ENCODE measurements around the gene GPATCH1. TPM values are rescaled to one million over a fixed set of nuclear protein-coding genes. Genes with fewer than 3 reads are reported as not detected.

GPATCH1 gene
- total RNA-seq, 4 donors from 2014 or later, result 5.4 to 8.9 (median 7.3) TPM

DNA sequence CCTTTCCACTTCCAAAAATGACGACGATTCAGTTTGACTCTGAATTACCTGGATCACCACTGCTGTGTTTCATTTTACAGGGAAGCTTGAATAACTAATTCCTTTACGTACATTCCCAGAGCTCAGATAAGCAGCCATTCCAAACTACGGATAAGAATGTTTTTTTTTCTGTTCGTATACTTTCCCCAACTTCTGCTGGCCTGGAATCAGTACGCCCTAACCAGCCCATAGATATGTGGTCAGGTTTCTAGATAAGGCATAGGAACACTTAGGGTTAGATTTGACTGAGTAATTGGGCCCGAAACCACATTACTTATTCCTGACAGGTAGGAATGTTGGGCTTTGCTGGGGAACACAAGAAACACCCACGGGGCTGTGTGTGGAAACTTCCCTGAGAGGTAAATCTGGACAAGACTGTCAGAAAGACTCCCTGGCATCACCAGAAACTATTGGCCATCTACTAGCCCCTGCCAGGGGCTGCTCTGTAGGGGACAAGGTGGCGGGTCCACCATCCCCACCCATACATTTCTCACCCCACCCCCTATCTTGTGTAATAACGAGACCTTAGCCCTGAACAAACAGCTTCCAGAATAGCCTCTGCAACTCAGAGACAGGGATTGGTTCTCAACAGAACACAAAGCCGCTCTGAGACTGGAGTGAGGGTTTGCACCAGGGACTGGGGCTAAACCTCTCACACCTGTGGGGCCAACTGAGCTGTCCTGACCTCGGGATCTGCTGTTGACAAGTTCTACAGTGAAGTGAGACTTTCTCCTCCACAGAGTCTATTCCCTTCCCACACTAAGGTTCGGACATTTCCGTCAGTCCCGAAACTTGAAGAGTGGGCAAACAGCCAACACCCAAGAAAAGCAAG is 31.9 kb upstream of the GPATCH1 start:
- no peaks in the 10 kb centered on the region for H3K4me1 ChIP-seq
- H3K36me3 ChIP-seq, result no peaks in the 10 kb centered on the region
- intact Hi-C loops (cut with DNase I), result no loop called here
- no peak for DNase-seq (ENCODE audit: extremely low spot score)
- no peak overlapping the region for H3K27ac ChIP-seq (replicated peaks in 1 of 4)
- WGBS, result 80% methylated on average over 13 of the region's 15 CpGs
- H3K27me3 ChIP-seq, result peaks cover 0 to 5% (median 0%) of the 10 kb centered on the region in 4 donors
- H3K9me3 ChIP-seq, result no peaks in the 10 kb centered on the region
- H3K4me3 ChIP-seq, result no peak overlapping the region
- TF ChIP-seq, protein P1, sequence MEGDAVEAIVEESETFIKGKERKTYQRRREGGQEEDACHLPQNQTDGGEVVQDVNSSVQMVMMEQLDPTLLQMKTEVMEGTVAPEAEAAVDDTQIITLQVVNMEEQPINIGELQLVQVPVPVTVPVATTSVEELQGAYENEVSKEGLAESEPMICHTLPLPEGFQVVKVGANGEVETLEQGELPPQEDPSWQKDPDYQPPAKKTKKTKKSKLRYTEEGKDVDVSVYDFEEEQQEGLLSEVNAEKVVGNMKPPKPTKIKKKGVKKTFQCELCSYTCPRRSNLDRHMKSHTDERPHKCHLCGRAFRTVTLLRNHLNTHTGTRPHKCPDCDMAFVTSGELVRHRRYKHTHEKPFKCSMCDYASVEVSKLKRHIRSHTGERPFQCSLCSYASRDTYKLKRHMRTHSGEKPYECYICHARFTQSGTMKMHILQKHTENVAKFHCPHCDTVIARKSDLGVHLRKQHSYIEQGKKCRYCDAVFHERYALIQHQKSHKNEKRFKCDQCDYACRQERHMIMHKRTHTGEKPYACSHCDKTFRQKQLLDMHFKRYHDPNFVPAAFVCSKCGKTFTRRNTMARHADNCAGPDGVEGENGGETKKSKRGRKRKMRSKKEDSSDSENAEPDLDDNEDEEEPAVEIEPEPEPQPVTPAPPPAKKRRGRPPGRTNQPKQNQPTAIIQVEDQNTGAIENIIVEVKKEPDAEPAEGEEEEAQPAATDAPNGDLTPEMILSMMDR (IDR thresholded peaks at IDR 0.05), result no peak
- TF ChIP-seq POLR2A (IDR thresholded peaks at IDR 0.05; ENCODE audit: low read depth) (no peak), POLR2AphosphoS5 (IDR thresholded peaks at IDR 0.05) (no peak), EP300 (IDR thresholded peaks at IDR 0.05) (no peak)

DNA sequence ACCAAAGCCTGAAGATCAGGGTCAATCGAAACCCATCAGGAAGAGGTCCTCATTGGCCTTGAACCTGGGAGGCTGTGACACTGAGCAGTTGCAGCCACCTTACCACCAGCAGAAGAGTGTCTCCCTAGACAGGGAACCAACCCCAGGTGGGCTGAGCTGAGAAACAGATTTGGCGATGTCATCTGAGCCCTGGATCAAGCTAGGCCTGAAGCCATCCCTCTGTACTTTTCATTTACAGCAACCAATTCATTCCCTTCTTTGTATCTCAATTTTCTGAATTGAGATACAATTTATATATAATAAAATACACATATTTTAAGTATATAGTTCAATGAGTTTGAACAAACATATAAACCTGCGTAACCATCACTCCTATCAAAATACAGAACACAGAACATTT is 30.9 kb upstream of the GPATCH1 start:
- Histone ChIP-seq H3K27ac (replicated peaks in 1 of 4) (no peak overlapping the region), H3K9me3 (no peaks in the 10 kb centered on the region), H3K36me3 (no peaks in the 10 kb centered on the region), H3K4me3 (no peak overlapping the region), H3K4me1 (no peaks in the 10 kb centered on the region), H3K27me3 (peaks cover 0 to 5% (median 0%) of the 10 kb centered on the region in 4 donors)
- 99% methylated on average over 3 of the region's 3 CpGs for WGBS
- TF ChIP-seq EP300 (IDR thresholded peaks at IDR 0.05), result no peak
- intact Hi-C loops (cut with DNase I), result no loop called here
- DNase-seq (ENCODE audit: extremely low spot score), result no peak

DNA sequence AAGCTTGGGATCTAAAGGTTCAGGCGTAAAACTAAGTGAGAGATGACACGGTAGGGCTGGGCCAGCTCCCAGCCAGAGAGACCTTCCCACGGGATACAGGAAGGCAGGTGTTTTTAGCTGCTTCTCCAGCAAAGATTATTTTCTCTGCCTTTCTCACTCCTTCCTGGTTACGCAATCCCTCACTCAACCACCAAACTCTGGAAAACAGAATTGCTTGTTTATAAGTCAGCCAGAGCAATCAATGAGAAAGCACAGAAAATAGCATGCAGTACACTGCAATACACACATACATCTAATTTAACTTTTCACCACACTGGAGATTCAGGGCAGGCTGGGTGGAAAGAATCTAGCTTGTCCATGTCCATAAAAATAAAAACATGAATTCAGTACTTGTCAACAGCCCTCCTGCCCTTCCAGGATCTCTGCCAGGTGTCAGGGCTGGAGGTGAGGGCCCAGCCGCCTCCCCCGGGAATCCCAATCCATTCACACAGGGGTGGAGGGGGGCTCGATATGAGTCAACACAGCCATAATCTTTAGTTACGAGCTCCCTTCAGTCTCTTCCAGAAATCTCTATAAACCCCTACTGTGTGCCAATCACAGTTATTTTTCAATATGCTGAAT is 28.5 kb upstream of the GPATCH1 start:
- intact Hi-C loops (cut with DNase I), result no loop called here
- Histone ChIP-seq H3K4me3 (no peak overlapping the region), H3K36me3 (no peaks in the 10 kb centered on the region), H3K27me3 (peaks cover 0 to 1% (median 0%) of the 10 kb centered on the region in 4 donors), H3K27ac (replicated peaks in 1 of 4) (no peak overlapping the region), H3K4me1 (no peaks in the 10 kb centered on the region), H3K9me3 (no peaks in the 10 kb centered on the region)
- DNase-seq (ENCODE audit: extremely low spot score), result no peak
- WGBS, result 72% methylated on average over 8 of the region's 8 CpGs
- TF ChIP-seq EP300 (IDR thresholded peaks at IDR 0.05) (no peak), POLR2A (IDR thresholded peaks at IDR 0.05; ENCODE audit: low read depth) (no peak), POLR2AphosphoS5 (IDR thresholded peaks at IDR 0.05) (no peak)
- TF ChIP-seq, protein P1 (IDR thresholded peaks at IDR 0.05), result no peak

DNA sequence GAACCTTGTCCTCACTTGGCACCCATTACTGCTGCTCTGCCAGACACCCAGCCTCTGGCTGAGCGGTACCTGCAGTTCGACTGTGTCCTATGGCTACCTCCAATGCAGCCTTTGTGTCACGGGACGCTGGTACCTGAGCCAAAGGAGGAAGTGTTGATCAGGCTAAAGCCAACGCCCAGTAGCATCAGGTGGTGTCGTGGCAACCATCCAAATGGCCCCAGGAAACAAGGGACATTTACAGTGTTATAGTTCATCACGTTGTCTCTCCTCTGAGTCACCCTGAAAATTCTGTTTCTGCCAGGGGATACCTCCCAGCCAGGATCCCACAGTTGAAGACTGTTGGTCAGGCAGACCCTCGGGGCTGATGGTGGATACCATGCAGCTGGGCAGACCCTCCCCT is 26.4 kb upstream of the GPATCH1 start:
- no peaks in the 10 kb centered on the region for H3K9me3 ChIP-seq
- intact Hi-C loops (cut with DNase I), result no loop called here
- H3K4me1 ChIP-seq, result no peaks in the 10 kb centered on the region
- WGBS, result 79% methylated on average over 8 of the region's 8 CpGs
- H3K4me3 ChIP-seq, result no peak overlapping the region
- no peak for DNase-seq (ENCODE audit: extremely low spot score)
- H3K36me3 ChIP-seq, result no peaks in the 10 kb centered on the region
- TF ChIP-seq EP300 (IDR thresholded peaks at IDR 0.05) (no peak), POLR2AphosphoS5 (IDR thresholded peaks at IDR 0.05) (no peak), POLR2A (IDR thresholded peaks at IDR 0.05; ENCODE audit: low read depth) (no peak)
- TF ChIP-seq, protein P1 (IDR thresholded peaks at IDR 0.05), result no peak
- H3K27ac ChIP-seq (replicated peaks in 1 of 4), result no peak overlapping the region
- H3K27me3 ChIP-seq, result peaks cover 0 to under 1% (median 0%) of the 10 kb centered on the region in 4 donors

DNA sequence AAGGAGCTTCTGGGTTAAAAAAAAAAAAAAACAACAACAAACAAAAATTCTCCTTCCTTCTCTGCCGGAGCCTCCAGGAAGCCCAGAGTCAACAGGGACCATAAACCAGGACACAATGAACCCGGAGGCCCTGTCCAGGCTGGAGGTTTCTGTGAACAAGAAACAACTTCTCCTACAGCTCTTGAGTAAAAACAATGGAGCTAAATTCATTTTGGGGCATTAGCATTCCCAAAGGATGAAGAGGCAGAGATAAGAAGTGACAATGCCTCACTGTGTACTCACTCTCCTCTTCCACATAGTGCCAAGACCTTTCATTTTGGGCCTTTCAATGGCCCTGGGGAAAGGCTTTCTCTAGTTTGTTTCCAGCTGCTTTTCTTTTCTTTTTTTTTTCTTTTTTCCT is 25.3 kb upstream of the GPATCH1 start:
- no peak for DNase-seq (ENCODE audit: extremely low spot score)
- Histone ChIP-seq H3K9me3 (no peaks in the 10 kb centered on the region), H3K36me3 (no peaks in the 10 kb centered on the region), H3K27ac (replicated peaks in 1 of 4) (no peak overlapping the region), H3K4me3 (no peak overlapping the region), H3K4me1 (no peaks in the 10 kb centered on the region), H3K27me3 (peaks cover 0 to 11% (median 0%) of the 10 kb centered on the region in 4 donors)
- 41% methylated on average over 2 of the region's 2 CpGs for WGBS
- TF ChIP-seq POLR2A (IDR thresholded peaks at IDR 0.05; ENCODE audit: low read depth) (no peak), POLR2AphosphoS5 (IDR thresholded peaks at IDR 0.05) (no peak), EP300 (IDR thresholded peaks at IDR 0.05) (no peak)
- TF ChIP-seq, protein P1 (IDR thresholded peaks at IDR 0.05), result no peak
- intact Hi-C loops (cut with DNase I), result no loop called here
